Measurements from ENCODE around the gene ADGRG3.

ADGRG3 gene

GRCh38 chr16:57703416-57704010 lies 35.4 kb downstream of the ADGRG3 start:
- TF ChIP-seq MYC (IDR thresholded peaks at IDR 0.05; ENCODE audit: low read depth, low read length) (no peak), POLR2A (IDR thresholded peaks at IDR 0.05; ENCODE audit: extremely low read depth, insufficient read length) (no peak)
- TF ChIP-seq, protein P1, sequence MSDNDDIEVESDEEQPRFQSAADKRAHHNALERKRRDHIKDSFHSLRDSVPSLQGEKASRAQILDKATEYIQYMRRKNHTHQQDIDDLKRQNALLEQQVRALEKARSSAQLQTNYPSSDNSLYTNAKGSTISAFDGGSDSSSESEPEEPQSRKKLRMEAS (IDR thresholded peaks at IDR 0.05; ENCODE audit: low read depth, low read length), result no peak
- TF ChIP-seq, protein P2, sequence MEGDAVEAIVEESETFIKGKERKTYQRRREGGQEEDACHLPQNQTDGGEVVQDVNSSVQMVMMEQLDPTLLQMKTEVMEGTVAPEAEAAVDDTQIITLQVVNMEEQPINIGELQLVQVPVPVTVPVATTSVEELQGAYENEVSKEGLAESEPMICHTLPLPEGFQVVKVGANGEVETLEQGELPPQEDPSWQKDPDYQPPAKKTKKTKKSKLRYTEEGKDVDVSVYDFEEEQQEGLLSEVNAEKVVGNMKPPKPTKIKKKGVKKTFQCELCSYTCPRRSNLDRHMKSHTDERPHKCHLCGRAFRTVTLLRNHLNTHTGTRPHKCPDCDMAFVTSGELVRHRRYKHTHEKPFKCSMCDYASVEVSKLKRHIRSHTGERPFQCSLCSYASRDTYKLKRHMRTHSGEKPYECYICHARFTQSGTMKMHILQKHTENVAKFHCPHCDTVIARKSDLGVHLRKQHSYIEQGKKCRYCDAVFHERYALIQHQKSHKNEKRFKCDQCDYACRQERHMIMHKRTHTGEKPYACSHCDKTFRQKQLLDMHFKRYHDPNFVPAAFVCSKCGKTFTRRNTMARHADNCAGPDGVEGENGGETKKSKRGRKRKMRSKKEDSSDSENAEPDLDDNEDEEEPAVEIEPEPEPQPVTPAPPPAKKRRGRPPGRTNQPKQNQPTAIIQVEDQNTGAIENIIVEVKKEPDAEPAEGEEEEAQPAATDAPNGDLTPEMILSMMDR (IDR thresholded peaks at IDR 0.05; ENCODE audit: low read depth, low read length), result no peak
- DNase-seq (ENCODE audit: low read depth), result no peak
- H3K4me3 ChIP-seq (ENCODE audit: low read depth, low read length), result no peak overlapping the region

DNA sequence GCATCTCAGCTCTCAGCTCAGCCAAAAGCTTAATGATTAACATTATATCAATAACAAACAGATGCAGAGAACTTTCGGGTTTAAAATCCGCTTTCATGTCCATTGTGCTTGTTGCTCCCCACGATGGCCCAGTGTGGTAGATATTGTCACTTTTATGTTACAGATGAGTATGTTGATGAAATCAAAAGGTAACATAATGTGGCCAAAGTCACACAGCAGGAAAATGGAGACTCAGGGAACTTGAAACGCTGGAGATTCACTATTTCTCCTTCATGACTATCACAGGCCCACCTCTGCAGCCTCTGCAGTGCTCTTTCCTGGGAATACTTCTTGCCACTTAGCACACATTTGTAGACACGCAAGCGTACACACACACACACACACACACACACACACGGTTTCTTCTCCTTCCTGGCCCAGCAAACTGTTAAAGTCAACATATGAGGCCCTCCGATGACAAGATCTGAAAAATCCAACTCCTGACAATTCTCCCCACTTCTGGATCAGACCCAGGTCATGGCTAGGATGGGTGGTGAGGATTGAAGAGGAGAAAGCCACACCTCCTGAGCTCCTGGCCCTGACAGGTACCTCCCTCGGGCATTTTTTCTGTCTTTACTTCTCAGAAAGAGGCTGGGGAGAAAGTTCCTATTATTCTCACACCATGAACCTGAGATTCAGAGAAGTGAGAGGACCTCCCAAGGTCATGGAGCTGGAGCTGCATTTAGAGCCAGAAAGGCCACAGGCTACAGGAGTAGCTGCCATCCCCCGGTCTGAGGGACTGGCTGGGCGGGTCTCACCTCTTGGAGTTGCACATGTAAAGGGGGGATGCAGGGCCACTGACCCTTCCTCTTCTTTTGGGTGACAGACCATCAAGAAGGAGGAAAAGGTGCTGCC lies 36.2 kb downstream of the ADGRG3 start:
- no peak for DNase-seq (ENCODE audit: low read depth)
- TF ChIP-seq MYC (IDR thresholded peaks at IDR 0.05; ENCODE audit: low read depth, low read length), result no peak
- TF ChIP-seq, protein P1 (IDR thresholded peaks at IDR 0.05; ENCODE audit: low read depth, low read length), result no peak
- no peak for TF ChIP-seq POLR2A (IDR thresholded peaks at IDR 0.05; ENCODE audit: extremely low read depth, insufficient read length)
- no peak overlapping the region for H3K4me3 ChIP-seq (ENCODE audit: low read depth, low read length)

DNA sequence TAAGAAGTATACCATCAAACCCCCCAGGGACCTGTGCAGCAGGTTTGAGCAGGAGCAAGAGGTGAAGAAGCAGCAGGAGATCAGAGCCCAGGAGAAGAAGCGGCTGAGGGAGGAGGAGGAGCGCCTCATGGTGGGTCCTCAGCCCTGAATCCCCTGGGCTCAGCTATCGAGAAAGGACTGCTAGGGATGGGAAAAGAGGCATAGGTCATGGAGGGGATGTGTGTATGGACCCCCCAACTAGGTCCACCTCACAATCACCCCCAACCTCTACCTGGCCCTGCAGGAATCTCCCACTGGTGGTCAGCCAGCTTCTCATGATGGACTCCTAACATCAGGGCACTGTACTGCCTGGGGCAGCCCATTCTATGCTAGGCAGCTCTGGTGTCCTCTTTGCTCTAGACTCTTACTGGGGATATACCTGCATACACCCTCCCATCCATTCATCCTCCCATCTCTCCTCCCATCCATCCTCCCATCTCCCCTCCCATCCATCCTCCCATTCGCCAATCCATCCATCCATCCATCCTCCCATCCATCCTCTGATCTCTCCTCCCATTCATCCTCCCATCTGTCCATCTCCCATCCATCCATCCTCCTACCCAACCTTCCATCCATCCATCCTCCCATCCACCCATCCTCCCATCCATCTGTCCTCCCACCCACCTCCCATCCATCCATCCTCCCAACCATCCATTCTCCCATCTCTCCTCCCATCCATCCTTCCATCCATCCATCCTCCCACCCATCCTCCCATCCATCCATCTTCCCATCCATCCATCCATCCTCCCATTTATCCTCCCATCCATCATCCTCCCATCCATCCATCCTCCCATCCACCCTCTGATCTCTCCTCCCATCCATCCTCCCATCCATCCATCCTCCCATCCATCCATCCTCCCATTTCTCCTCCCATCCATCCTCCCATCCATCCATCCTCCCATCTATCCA lies 37.1 kb downstream of the ADGRG3 start:
- TF ChIP-seq, protein P2 (IDR thresholded peaks at IDR 0.05; ENCODE audit: low read depth, low read length), result no peak
- TF ChIP-seq, protein P1 (IDR thresholded peaks at IDR 0.05; ENCODE audit: low read depth, low read length), result no peak
- no peak for TF ChIP-seq MYC (IDR thresholded peaks at IDR 0.05; ENCODE audit: low read depth, low read length)
- TF ChIP-seq POLR2A (IDR thresholded peaks at IDR 0.05; ENCODE audit: extremely low read depth, insufficient read length), result no peak
- no peak overlapping the region for H3K4me3 ChIP-seq (ENCODE audit: low read depth, low read length)
- no peak for DNase-seq (ENCODE audit: low read depth)

- TF ChIP-seq, protein P2 (IDR thresholded peaks at IDR 0.05; ENCODE audit: low read depth, low read length), result no peak
- TF ChIP-seq, protein P1 (IDR thresholded peaks at IDR 0.05; ENCODE audit: low read depth, low read length), result no peak
- no peak for TF ChIP-seq MYC (IDR thresholded peaks at IDR 0.05; ENCODE audit: low read depth, low read length)
- TF ChIP-seq POLR2A (IDR thresholded peaks at IDR 0.05; ENCODE audit: extremely low read depth, insufficient read length), result no peak
- no peak for DNase-seq (ENCODE audit: low read depth)
- no peak overlapping the region for H3K4me3 ChIP-seq (ENCODE audit: low read depth, low read length)
These were observed 38.6 kb downstream of the ADGRG3 start for GRCh38 chr16:57706717-57707116.

DNA sequence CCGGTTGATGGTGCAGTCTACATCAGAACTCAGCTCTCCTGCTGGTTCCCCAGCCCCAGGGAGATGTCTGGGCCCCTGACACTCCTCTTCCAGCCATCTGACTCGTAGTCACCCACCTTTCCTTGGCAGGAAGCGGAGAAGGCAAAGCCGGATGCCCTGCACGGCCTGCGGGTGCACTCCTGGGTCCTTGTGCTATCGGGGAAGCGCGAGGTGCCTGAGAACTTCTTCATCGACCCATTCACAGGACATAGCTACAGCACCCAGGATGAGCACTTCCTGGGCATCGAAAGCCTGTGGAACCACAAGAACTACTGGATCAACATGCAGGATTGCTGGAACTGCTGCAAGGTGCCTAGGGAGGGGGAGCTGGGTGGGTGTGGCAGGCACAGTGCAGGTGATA lies 39.2 kb downstream of the ADGRG3 start:
- H3K4me3 ChIP-seq (ENCODE audit: low read depth, low read length), result no peak overlapping the region
- no peak for DNase-seq (ENCODE audit: low read depth)
- TF ChIP-seq MYC (IDR thresholded peaks at IDR 0.05; ENCODE audit: low read depth, low read length), result no peak
- TF ChIP-seq, protein P1 (IDR thresholded peaks at IDR 0.05; ENCODE audit: low read depth, low read length), result no peak
- TF ChIP-seq, protein P2 (IDR thresholded peaks at IDR 0.05; ENCODE audit: low read depth, low read length), result no peak
